Measurements from ENCODE around the gene CCNT1.

- TF ChIP-seq CTCF (conservative IDR thresholded peaks at IDR 0.05; ENCODE audit: low read length) (no peak), EZH2phosphoT487 (IDR thresholded peaks at IDR 0.05; ENCODE audit: borderline replicate concordance) (no peak)
Observed at GRCh38 chr12:48694038-48694437, 22.5 kb downstream of the CCNT1 start.

All from Loucy (cell line).